Hepatocyte (in vitro differentiated cells): Measurements from ENCODE around the gene KIF5A.

ENCODE experiments used
- CTCF ChIP-seq: fragments of 200-600 bp; sonication (generic); IDR thresholded peaks from 2 replicates; pipeline ENCODE4 v1.5.1; 2016; ENCODE audit warnings: antibody characterized with exemption, mild to moderate bottlenecking; ENCODE audit not compliant: poor library complexity
- EZH2 ChIP-seq: fragments of 200-600 bp; sonication (generic); IDR thresholded peaks from 2 replicates; pipeline ENCODE4 v1.6.1; 2016; ENCODE audit warnings: antibody characterized with exemption, mild to moderate bottlenecking, borderline replicate concordance
- EZH2phosphoT487 ChIP-seq: fragments of 200-600 bp; sonication (generic); IDR thresholded peaks from one replicate; pipeline ENCODE4 v1.6.1; 2018; ENCODE audit warnings: antibody characterized with exemption, mild to moderate bottlenecking, low read depth, moderate library complexity; ENCODE audit not compliant: unreplicated experiment, severe bottlenecking

- TF ChIP-seq EZH2phosphoT487: no peak
- TF ChIP-seq CTCF: peak; percentile 13
- peak; percentile 74 for TF ChIP-seq EZH2
Measured at GRCh38 chr12:57549909-57550640, at the start of gene KIF5A.
